Nephron (organoid): ENCODE data around the gene CBFB.
A peak's percentile ranks its signal among the peaks of the same experiment; 100 is the strongest.

ENCODE experiments used
- H3K27ac Mint-ChIP-seq, 3 experiments: 2 replicates each; pipeline ENCODE4 v1.8.0; 2020; ENCODE audit warnings: mixed read lengths in 3 of 3, mild to moderate bottlenecking in 2 of 3, moderate library complexity in 1 of 3
- H3K27me3 Mint-ChIP-seq: 2 replicates; pipeline ENCODE4 v1.8.0; 2021; ENCODE audit warnings: low read depth, mild to moderate bottlenecking, moderate library complexity, mixed read lengths
- H3K36me3 Mint-ChIP-seq: 2 replicates; pipeline ENCODE4 v1.8.0; 2020; ENCODE audit warnings: low read depth, mixed read lengths
- H3K4me1 Mint-ChIP-seq: 2 replicates; pipeline ENCODE4 v1.8.0; 2020; ENCODE audit warnings: mixed read lengths
- H3K4me3 Mint-ChIP-seq, 3 experiments: 2 replicates each; pipeline ENCODE4 v1.8.0; 2020; ENCODE audit warnings: mild to moderate bottlenecking in 3 of 3, mixed read lengths in 3 of 3, moderate library complexity in 2 of 3
- H3K9me3 Mint-ChIP-seq: 2 replicates; pipeline ENCODE4 v1.8.0; 2020; ENCODE audit warnings: mixed read lengths
- CTCF ChIP-seq, 3 experiments: fragments of 200-600 bp; sonication (generic); IDR thresholded peaks; one replicate each; pipeline ENCODE4 v1.5.0; 2021; ENCODE audit warnings: antibody characterized with exemption in 3 of 3; ENCODE audit not compliant: unreplicated experiment in 3 of 3

Gene CBFB

GRCh38 chr16:67052399-67052798 lies 23.4 kb downstream of the CBFB start:
- no peak overlapping the region for H3K4me3 Mint-ChIP-seq
- TF ChIP-seq CTCF (IDR thresholded peaks at IDR 0.05; ENCODE audit: unreplicated experiment in 3 of 3) = no peak

GRCh38 chr16:67053767-67054334 lies 24.9 kb downstream of the CBFB start:
- H3K36me3 Mint-ChIP-seq = peaks cover 33% of the 10 kb centered on the region
- H3K4me3 Mint-ChIP-seq = no peak overlapping the region
- peak overlapping the region in 1 of 3 experiments; percentile 39 for H3K27ac Mint-ChIP-seq
- peaks cover 11% of the 10 kb centered on the region for H3K4me1 Mint-ChIP-seq
- H3K9me3 Mint-ChIP-seq = no peaks in the 10 kb centered on the region
- no peak for TF ChIP-seq CTCF (IDR thresholded peaks at IDR 0.05; ENCODE audit: unreplicated experiment in 3 of 3)
- H3K27me3 Mint-ChIP-seq = no peaks in the 10 kb centered on the region

More at GRCh38 chr16:67052399-67052798, 23.4 kb downstream of the CBFB start:
- peaks cover 35% of the 10 kb centered on the region for H3K36me3 Mint-ChIP-seq
- peaks cover 11% of the 10 kb centered on the region for H3K4me1 Mint-ChIP-seq
- no peaks in the 10 kb centered on the region for H3K27me3 Mint-ChIP-seq
- no peak overlapping the region for H3K27ac Mint-ChIP-seq
- H3K9me3 Mint-ChIP-seq = no peaks in the 10 kb centered on the region

GRCh38 chr16:67054901-67055300 lies 26.0 kb downstream of the CBFB start:
- Mint-ChIP-seq H3K9me3 (no peaks in the 10 kb centered on the region), H3K4me1 (peaks cover 11% of the 10 kb centered on the region), H3K4me3 (no peak overlapping the region), H3K27ac (no peak overlapping the region), H3K27me3 (no peaks in the 10 kb centered on the region), H3K36me3 (peaks cover 40% of the 10 kb centered on the region)
- TF ChIP-seq CTCF (IDR thresholded peaks at IDR 0.05; ENCODE audit: unreplicated experiment in 3 of 3) = no peak

- no peak overlapping the region for H3K4me3 Mint-ChIP-seq
- no peak overlapping the region for H3K27ac Mint-ChIP-seq
- H3K27me3 Mint-ChIP-seq = no peaks in the 10 kb centered on the region
- no peak for TF ChIP-seq CTCF (IDR thresholded peaks at IDR 0.05; ENCODE audit: unreplicated experiment in 3 of 3)
- no peaks in the 10 kb centered on the region for H3K9me3 Mint-ChIP-seq
- peaks cover 50% of the 10 kb centered on the region for H3K36me3 Mint-ChIP-seq
- peaks cover 11% of the 10 kb centered on the region for H3K4me1 Mint-ChIP-seq
Observed at GRCh38 chr16:67055712-67056487, 27.0 kb downstream of the CBFB start.

GRCh38 chr16:67063008-67063407 lies 34.1 kb downstream of the CBFB start:
- no peak overlapping the region for H3K4me3 Mint-ChIP-seq
- peak overlapping the region in 1 of 3 experiments; percentile 4 for H3K27ac Mint-ChIP-seq
- TF ChIP-seq CTCF (IDR thresholded peaks at IDR 0.05; ENCODE audit: unreplicated experiment in 3 of 3) = no peak
- peaks cover 39% of the 10 kb centered on the region for H3K36me3 Mint-ChIP-seq
- H3K27me3 Mint-ChIP-seq = no peaks in the 10 kb centered on the region
- H3K4me1 Mint-ChIP-seq = no peaks in the 10 kb centered on the region
- no peaks in the 10 kb centered on the region for H3K9me3 Mint-ChIP-seq
